Mesothelial cell of epicardium (in vitro differentiated cells): Measurements from ENCODE around the gene TRIM29. TPM values are rescaled to one million over a fixed set of nuclear protein-coding genes. Genes with fewer than 3 reads are reported as not detected.
A peak's percentile ranks its signal among the peaks of the same experiment; 100 is the strongest.

Experiments
- DNase-seq, 2 experiments: peaks; one replicate each; pipeline ENCODE4 v3.0.0; 2021; ENCODE audit warnings: low spot score in 2 of 2; ENCODE audit not compliant: unreplicated experiment in 2 of 2
- H3K27ac Mint-ChIP-seq: 2 replicates; pipeline ENCODE4 v1.8.0; 2021; ENCODE audit warnings: mixed read lengths
- H3K27me3 Mint-ChIP-seq: 2 replicates; pipeline ENCODE4 v1.8.0; 2021; ENCODE audit warnings: low read depth, mixed read lengths
- H3K36me3 Mint-ChIP-seq: 2 replicates; pipeline ENCODE4 v1.8.0; 2021; ENCODE audit warnings: mixed read lengths
- H3K4me1 Mint-ChIP-seq: 2 replicates; pipeline ENCODE4 v1.8.0; 2021; ENCODE audit warnings: mixed read lengths
- H3K4me3 Mint-ChIP-seq: 2 replicates; pipeline ENCODE4 v1.8.0; 2021; ENCODE audit warnings: mild to moderate bottlenecking, moderate library complexity, mixed read lengths
- H3K9me3 Mint-ChIP-seq: 2 replicates; pipeline ENCODE4 v1.8.0; 2021; ENCODE audit warnings: mixed read lengths
- CTCF ChIP-seq: fragments of 200-600 bp; sonication (generic); IDR thresholded peaks from one replicate; pipeline ENCODE4 v1.5.0; 2021; ENCODE audit warnings: antibody characterized with exemption; ENCODE audit not compliant: unreplicated experiment
- total RNA-seq: library from RNA; stranded (reverse); gene quantifications from 3 replicates; pipeline ENCODE4 v1.2.1, GENCODE V29; 2021

Gene TRIM29
- total RNA-seq, 1 donor from 2014 or later: 7.9 TPM

GRCh38 chr11:120090411-120090810 is 47.5 kb downstream of the TRIM29 start:
- Mint-ChIP-seq H3K27ac (no peak overlapping the region), H3K27me3 (no peaks in the 10 kb centered on the region), H3K9me3 (peaks cover 5% of the 10 kb centered on the region), H3K4me1 (peaks cover 6% of the 10 kb centered on the region), H3K4me3 (no peak overlapping the region), H3K36me3 (peaks cover 5% of the 10 kb centered on the region)
- no peak for TF ChIP-seq CTCF
- DNase-seq: no peak

- no peak overlapping the region for H3K27ac Mint-ChIP-seq
- TF ChIP-seq CTCF: no peak
- H3K4me3 Mint-ChIP-seq: no peak overlapping the region
- H3K4me1 Mint-ChIP-seq: peaks cover 6% of the 10 kb centered on the region
- peaks cover 5% of the 10 kb centered on the region for H3K36me3 Mint-ChIP-seq
- H3K27me3 Mint-ChIP-seq: no peaks in the 10 kb centered on the region
- H3K9me3 Mint-ChIP-seq: peaks cover 5% of the 10 kb centered on the region
- no peak for DNase-seq
Observed at GRCh38 chr11:120089036-120090001, 48.6 kb downstream of the TRIM29 start.

GRCh38 chr11:120088056-120088455 is 49.9 kb downstream of the TRIM29 start:
- Mint-ChIP-seq H3K9me3 (peaks cover 9% of the 10 kb centered on the region), H3K4me1 (peaks cover 6% of the 10 kb centered on the region), H3K36me3 (peaks cover 7% of the 10 kb centered on the region), H3K4me3 (no peak overlapping the region), H3K27ac (no peak overlapping the region), H3K27me3 (no peaks in the 10 kb centered on the region)
- no peak for TF ChIP-seq CTCF
- no peak for DNase-seq

GRCh38 chr11:120086651-120087050 is 51.3 kb downstream of the TRIM29 start:
- no peak for TF ChIP-seq CTCF
- peaks cover 10% of the 10 kb centered on the region for H3K9me3 Mint-ChIP-seq
- peaks cover 10% of the 10 kb centered on the region for H3K36me3 Mint-ChIP-seq
- no peaks in the 10 kb centered on the region for H3K4me1 Mint-ChIP-seq
- no peak overlapping the region for H3K27ac Mint-ChIP-seq
- no peak for DNase-seq
- no peak overlapping the region for H3K4me3 Mint-ChIP-seq
- H3K27me3 Mint-ChIP-seq: no peaks in the 10 kb centered on the region

- Mint-ChIP-seq H3K4me1 (peaks cover 29% of the 10 kb centered on the region), H3K9me3 (peaks cover 24% of the 10 kb centered on the region), H3K27me3 (no peaks in the 10 kb centered on the region), H3K36me3 (peaks cover 19% of the 10 kb centered on the region), H3K27ac (peak overlapping the region; percentile 47), H3K4me3 (no peak overlapping the region)
- peak; percentile 22 for TF ChIP-seq CTCF
- no peak for DNase-seq
Observed at GRCh38 chr11:120079750-120080610, 57.9 kb downstream of the TRIM29 start.
